Tibial artery (tissue), 4 donors: ENCODE results near the gene TTLL8.
A peak's percentile ranks its signal among the peaks of the same experiment; 100 is the strongest.

Experiments
- DNase-seq, 2 donors: peaks; one replicate each; pipeline ENCODE4 v3.0.0-alpha.2; 2019
- H3K27ac ChIP-seq, 2 donors: fragments of 200-600 bp; sonication (generic) in 1 of 2; 1 replicate in 1 of 2; 2 replicates in 1 of 2; pipeline ENCODE4 v1.5.1; 2018 to 2019; ENCODE audit warnings: mild to moderate bottlenecking in 1 of 2
- H3K27me3 ChIP-seq, 2 donors: fragments of 200-600 bp; sonication (generic) in 1 of 2; one replicate each; pipeline versions ENCODE4 v1.5.1 to v1.6.0; 2016 to 2019
- H3K36me3 ChIP-seq, 3 donors: fragments of 200-600 bp; sonication (generic) in 2 of 3; one replicate each; pipeline ENCODE4 v1.5.1; 2016 to 2019; ENCODE audit warnings: mild to moderate bottlenecking in 2 of 3
- H3K4me1 ChIP-seq, 4 donors: fragments of 200-600 bp; sonication (generic) in 2 of 4; 1 replicate in 3 of 4; 2 replicates in 1 of 4; pipeline ENCODE4 v1.5.1; 2016 to 2019
- H3K4me3 ChIP-seq, 2 donors: fragments of 200-600 bp; sonication (generic) in 1 of 2; 1 replicate in 1 of 2; 2 replicates in 1 of 2; pipeline ENCODE4 v1.5.1; 2018 to 2019; ENCODE audit warnings: mild to moderate bottlenecking in 2 of 2
- H3K9me3 ChIP-seq, 3 donors: fragments of 200-600 bp; sonication (generic) in 1 of 3; one replicate each; pipeline ENCODE4 v1.5.1; 2016 to 2019
- CTCF ChIP-seq, 2 experiments: fragments of 200-600 bp in 1 of 2; fragments of 450-650 bp in 1 of 2; IDR thresholded peaks; one replicate each; pipeline ENCODE4 v1.5.1; 2017 to 2019; ENCODE audit warnings: antibody characterized with exemption in 2 of 2, mild to moderate bottlenecking in 1 of 2, moderate library complexity in 1 of 2
- intact Hi-C: fragments of 100-400 bp; cut with DNase I; formaldehyde crosslinking; loops from one replicate; pipeline ENCODE4 v1.15.0; 2023; ENCODE audit warnings: low total_unique reads

The TTLL8 gene

GRCh38 chr22:49997251-49997599, 60.9 kb downstream of the TTLL8 start:
- Histone ChIP-seq H3K4me1 (peaks cover 0 to 12% (median 0%) of the 10 kb centered on the region in 4 donors), H3K27me3 (peaks cover 0 to 65% of the 10 kb centered on the region in 2 donors), H3K9me3 (no peaks in the 10 kb centered on the region), H3K27ac (no peak overlapping the region), H3K36me3 (no peaks in the 10 kb centered on the region), H3K4me3 (no peak overlapping the region)
- no peak for TF ChIP-seq CTCF (IDR thresholded peaks at IDR 0.05)
- intact Hi-C loops, result no loop called here
- peak; percentile 16 to 60 for DNase-seq

- H3K27ac ChIP-seq, result no peak overlapping the region
- TF ChIP-seq CTCF (IDR thresholded peaks at IDR 0.05), result no peak
- H3K36me3 ChIP-seq, result no peaks in the 10 kb centered on the region
- intact Hi-C loops, result no loop called here
- no peak overlapping the region for H3K4me3 ChIP-seq
- peak; percentile 11 to 63 for DNase-seq
- peaks cover 0 to 12% (median 0%) of the 10 kb centered on the region in 4 donors for H3K4me1 ChIP-seq
- peaks cover 0 to 60% of the 10 kb centered on the region in 2 donors for H3K27me3 ChIP-seq
- H3K9me3 ChIP-seq, result peaks cover 0 to 2% (median 1%) of the 10 kb centered on the region in 3 donors
These were observed 61.4 kb downstream of the TTLL8 start for GRCh38 chr22:49996518-49997250.

- peaks cover 0 to 8% (median 6%) of the 10 kb centered on the region in 3 donors for H3K9me3 ChIP-seq
- peaks cover 0 to 54% of the 10 kb centered on the region in 2 donors for H3K27me3 ChIP-seq
- peaks cover 0 to 12% (median 0%) of the 10 kb centered on the region in 4 donors for H3K4me1 ChIP-seq
- H3K27ac ChIP-seq, result no peak overlapping the region
- H3K36me3 ChIP-seq, result no peaks in the 10 kb centered on the region
- TF ChIP-seq CTCF (IDR thresholded peaks at IDR 0.05), result no peak
- peak; percentile 16 to 51 for DNase-seq
- intact Hi-C loops, result no loop called here
- H3K4me3 ChIP-seq, result no peak overlapping the region
These were observed 62.0 kb downstream of the TTLL8 start for GRCh38 chr22:49996119-49996517.

GRCh38 chr22:49995361-49996118, 62.6 kb downstream of the TTLL8 start:
- peaks cover 0 to 49% of the 10 kb centered on the region in 2 donors for H3K27me3 ChIP-seq
- peaks cover 0 to 13% (median 10%) of the 10 kb centered on the region in 3 donors for H3K9me3 ChIP-seq
- H3K36me3 ChIP-seq, result no peaks in the 10 kb centered on the region
- H3K4me1 ChIP-seq, result peaks cover 0 to 12% (median 0%) of the 10 kb centered on the region in 4 donors
- no peak for TF ChIP-seq CTCF (IDR thresholded peaks at IDR 0.05)
- intact Hi-C loops, result no loop called here
- DNase-seq, result peak; percentile 10 to 60
- H3K4me3 ChIP-seq, result no peak overlapping the region
- no peak overlapping the region for H3K27ac ChIP-seq

- no peak overlapping the region for H3K27ac ChIP-seq
- TF ChIP-seq CTCF (IDR thresholded peaks at IDR 0.05), result no peak
- intact Hi-C loops, result no loop called here
- H3K27me3 ChIP-seq, result peaks cover 0 to 43% of the 10 kb centered on the region in 2 donors
- peaks cover 0 to 11% (median 0%) of the 10 kb centered on the region in 4 donors for H3K4me1 ChIP-seq
- H3K9me3 ChIP-seq, result peaks cover 0 to 17% (median 10%) of the 10 kb centered on the region in 3 donors
- no peak overlapping the region for H3K4me3 ChIP-seq
- peak; percentile 9 to 59 for DNase-seq
- no peaks in the 10 kb centered on the region for H3K36me3 ChIP-seq
These were observed 63.1 kb downstream of the TTLL8 start for GRCh38 chr22:49995041-49995360.
